Naive thymus-derived CD4-positive, alpha-beta T cell (primary cell): Measurements from ENCODE around the gene STX8. TPM values are rescaled to one million over a fixed set of nuclear protein-coding genes. Genes with fewer than 3 reads are reported as not detected.
"Not testable (repeated sequence)": the region's sequence is repeated elsewhere in the genome, so short reads cannot be mapped to it uniquely, and the experiment has no call there.

ENCODE experiments used
- ATAC-seq: fragments of 150-1000 bp; cut with Tn5 transposase; 2 replicates; pipeline ENCODE4 v1.10.0; 2021; ENCODE audit warnings: mild to moderate bottlenecking, moderate library complexity
- CTCF ChIA-PET: fragments of 350-600 bp; sonication (Branson Sonifier 250); formaldehyde crosslinking; loops from one replicate; lab custom pipeline; 2021; ENCODE audit warnings: antibody characterized with exemption; lab: Charles Lee
- POLR2A ChIA-PET: fragments of 350-600 bp; sonication (Branson Sonifier 250); formaldehyde crosslinking; loops from one replicate; lab custom pipeline; 2021; ENCODE audit warnings: antibody characterized with exemption, inconsistent platforms; lab: Charles Lee
- DNase-seq, 9 donors: peaks; one replicate each; pipeline versions ENCODE4 v3.0.0 to v3.0.0-alpha.2; 2020 to 2022; ENCODE audit warnings: mixed read lengths in 1 of 9
- H3K27ac ChIP-seq: one replicate; pipeline ENCODE4 v1.7.0; 2013; ENCODE audit warnings: mild to moderate bottlenecking, low read depth, low read length, moderate library complexity
- H3K27me3 ChIP-seq, 2 donors: one replicate each; pipeline ENCODE4 v1.7.0; 2013; ENCODE audit warnings: low read length in 2 of 2, mild to moderate bottlenecking in 2 of 2, moderate library complexity in 2 of 2; ENCODE audit not compliant: control insufficient read depth in 2 of 2, insufficient read depth in 2 of 2
- H3K36me3 ChIP-seq, 3 experiments: 1 replicate in 2 of 3; 2 replicates in 1 of 3; pipeline ENCODE4 v1.7.0; 2013; ENCODE audit warnings: low read length in 3 of 3, mild to moderate bottlenecking in 3 of 3, moderate library complexity in 1 of 3; ENCODE audit not compliant: insufficient read depth in 3 of 3, control insufficient read depth in 2 of 3
- H3K4me1 ChIP-seq, 2 donors: one replicate each; pipeline ENCODE4 v1.7.0; 2013; ENCODE audit warnings: low read length in 2 of 2, mild to moderate bottlenecking in 2 of 2, moderate library complexity in 1 of 2; ENCODE audit not compliant: control insufficient read depth in 2 of 2, insufficient read depth in 2 of 2
- H3K4me3 ChIP-seq: 2 replicates; pipeline ENCODE4 v1.7.0; 2013; ENCODE audit warnings: mild to moderate bottlenecking, low read length
- H3K9me3 ChIP-seq, 3 experiments: 1 replicate in 2 of 3; 2 replicates in 1 of 3; pipeline ENCODE4 v1.7.0; 2013; ENCODE audit warnings: low read length in 3 of 3; ENCODE audit not compliant: control insufficient read depth in 2 of 3
- H3K27ac Mint-ChIP-seq, 9 donors: one replicate each; pipeline ENCODE4 v1.8.0; 2020 to 2022; ENCODE audit warnings: mixed read lengths in 9 of 9, mild to moderate bottlenecking in 8 of 9, moderate library complexity in 5 of 9, inconsistent platforms in 2 of 9
- H3K27me3 Mint-ChIP-seq, 5 donors: one replicate each; pipeline ENCODE4 v1.8.0; 2021 to 2022; ENCODE audit warnings: mixed read lengths in 5 of 5, mild to moderate bottlenecking in 1 of 5
- H3K36me3 Mint-ChIP-seq, 5 donors: one replicate each; pipeline ENCODE4 v1.8.0; 2020 to 2022; ENCODE audit warnings: mixed read lengths in 5 of 5, mild to moderate bottlenecking in 3 of 5, inconsistent platforms in 1 of 5
- H3K4me1 Mint-ChIP-seq, 7 donors: one replicate each; pipeline ENCODE4 v1.8.0; 2020 to 2022; ENCODE audit warnings: mixed read lengths in 7 of 7, mild to moderate bottlenecking in 3 of 7, inconsistent platforms in 1 of 7
- H3K4me3 Mint-ChIP-seq, 10 donors: one replicate each; pipeline ENCODE4 v1.8.0; 2020 to 2022; ENCODE audit warnings: mild to moderate bottlenecking in 10 of 10, mixed read lengths in 10 of 10, moderate library complexity in 6 of 10, inconsistent platforms in 2 of 10
- H3K9me3 Mint-ChIP-seq, 11 donors: one replicate each; pipeline ENCODE4 v1.8.0; 2020 to 2022; ENCODE audit warnings: mixed read lengths in 11 of 11, mild to moderate bottlenecking in 4 of 11, inconsistent platforms in 1 of 11, moderate library complexity in 1 of 11
- intact Hi-C, 2 donors: fragments of 100-400 bp; cut with micrococcal nuclease; formaldehyde crosslinking; loops; one replicate each; pipeline ENCODE4 v1.15.1; 2023
- polyA plus RNA-seq, 2 donors: library from polyadenylated mRNA; unstranded; fragments of 300-500 nt; fragmentation: Illumina TruSeq; gene quantifications; one replicate each; pipeline ENCODE4 v1.2.3, GENCODE V29; 2021
- total RNA-seq, 6 experiments: library from RNA in 5 of 6; stranded (reverse) in 5 of 6; gene quantifications; 1 replicate in 5 of 6; 2 replicates in 1 of 6; pipeline ENCODE4 v1.2.3 and lab custom pipeline; 2021 to 2026

Gene STX8
- total and polyA plus RNA-seq, 7 experiments from 2014 or later: 45.1 to 116 (median 67.5) TPM

GRCh38 chr17:9356488-9356911, 219.1 kb downstream of the STX8 start:
- no peaks in the 10 kb centered on the region for H3K27me3 ChIP-seq
- Mint-ChIP-seq H3K4me1 (peaks cover 0 to 11% (median 0%) of the 10 kb centered on the region in 7 donors), H3K9me3 (peaks cover 0 to 5% (median 0%) of the 10 kb centered on the region in 11 donors), H3K4me3 (no peak overlapping the region), H3K36me3 (peaks cover 0 to 23% (median 17%) of the 10 kb centered on the region in 5 donors), H3K27me3 (no peaks in the 10 kb centered on the region), H3K27ac (no peak overlapping the region)
- H3K4me1 ChIP-seq: no peaks in the 10 kb centered on the region
- DNase-seq (no peak), ATAC-seq (peak; percentile 51)
- H3K4me3 ChIP-seq: no peak overlapping the region
- no peak overlapping the region for H3K27ac ChIP-seq
- ChIA-PET POLR2A (no interaction called here), CTCF (no interaction called here)
- no peaks in the 10 kb centered on the region for H3K9me3 ChIP-seq
- intact Hi-C loops: no loop called here
- H3K36me3 ChIP-seq: no peaks in the 10 kb centered on the region

GRCh38 chr17:9355846-9356245, 219.8 kb downstream of the STX8 start:
- peaks cover 0 to 11% (median 0%) of the 10 kb centered on the region in 7 donors for H3K4me1 Mint-ChIP-seq
- no peak for DNase-seq
- H3K36me3 Mint-ChIP-seq: peaks cover 0 to 26% (median 21%) of the 10 kb centered on the region in 5 donors
- no peaks in the 10 kb centered on the region for H3K27me3 Mint-ChIP-seq
- Histone ChIP-seq H3K9me3 (no peaks in the 10 kb centered on the region), H3K4me3 (no peak overlapping the region), H3K27ac (no peak overlapping the region), H3K4me1 (no peaks in the 10 kb centered on the region), H3K36me3 (no peaks in the 10 kb centered on the region), H3K27me3 (no peaks in the 10 kb centered on the region)
- no peak overlapping the region for H3K4me3 Mint-ChIP-seq
- ChIA-PET CTCF (no interaction called here), POLR2A (no interaction called here)
- intact Hi-C loops: no loop called here
- H3K9me3 Mint-ChIP-seq: peaks cover 0 to 5% (median 0%) of the 10 kb centered on the region in 11 donors
- H3K27ac Mint-ChIP-seq: no peak overlapping the region
- no peak for ATAC-seq

DNA sequence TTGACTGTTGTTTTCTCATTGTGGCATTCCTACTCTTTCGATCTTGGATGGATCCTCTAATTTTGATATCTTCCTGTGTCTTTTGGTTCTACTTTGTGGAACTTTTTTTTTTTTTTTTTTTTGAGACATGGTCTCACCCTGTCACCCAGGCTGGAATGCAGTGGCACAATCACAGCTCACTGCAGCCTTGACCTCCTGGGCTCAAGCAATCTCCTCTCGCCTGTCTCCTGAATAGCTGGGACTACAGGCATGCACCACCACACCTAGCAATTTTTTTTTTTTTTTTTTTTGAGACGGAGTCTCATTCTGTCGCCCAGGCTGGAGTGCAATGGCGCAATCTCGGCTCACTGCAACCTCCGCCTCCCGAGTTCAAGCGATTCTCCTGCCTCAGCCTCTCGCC, 220.4 kb downstream of the STX8 start:
- H3K27me3 ChIP-seq, ATAC-seq, H3K27ac Mint-ChIP-seq, DNase-seq, H3K27me3 Mint-ChIP-seq, H3K4me3 ChIP-seq, H3K27ac ChIP-seq, H3K4me3 Mint-ChIP-seq, H3K36me3 ChIP-seq, H3K9me3 ChIP-seq, CTCF ChIA-PET, H3K9me3 Mint-ChIP-seq, H3K4me1 ChIP-seq, intact Hi-C loops: not testable (repeated sequence)
- Mint-ChIP-seq H3K4me1 (peaks cover 0 to 13% (median 0%) of the 10 kb centered on the region in 7 donors), H3K36me3 (peaks cover 0 to 26% (median 23%) of the 10 kb centered on the region in 5 donors)
- POLR2A ChIA-PET: interaction anchor here (0.7 kb wide), 1 partner anchor 31 kb away, joined by 3 read pairs; no protein-coding TSS in a partner anchor

DNA sequence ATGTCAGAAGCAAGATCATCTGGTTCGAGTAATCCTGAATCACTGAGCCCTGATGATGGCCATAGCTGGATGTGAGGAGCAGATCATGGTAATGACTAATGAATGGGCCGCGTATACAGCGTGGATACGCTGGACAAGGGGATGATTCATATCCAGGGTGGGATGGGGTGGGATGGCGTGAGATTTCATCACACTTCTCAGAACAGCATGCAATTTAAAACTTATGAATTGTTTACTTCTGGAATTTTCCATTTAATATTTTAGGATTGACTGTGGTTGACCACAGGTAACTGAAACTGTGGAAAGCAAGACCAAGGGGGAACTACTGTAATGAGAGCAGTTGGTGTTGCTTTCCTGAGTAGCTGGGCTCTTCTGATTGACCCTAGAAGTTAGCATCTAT, 225.5 kb downstream of the STX8 start:
- intact Hi-C loops: no loop called here
- H3K4me3 ChIP-seq: no peak overlapping the region
- no peaks in the 10 kb centered on the region for H3K27me3 Mint-ChIP-seq
- H3K36me3 Mint-ChIP-seq: peaks cover 0 to 28% (median 24%) of the 10 kb centered on the region in 5 donors
- H3K4me1 Mint-ChIP-seq: peaks cover 0 to 9% (median 0%) of the 10 kb centered on the region in 7 donors
- no peaks in the 10 kb centered on the region for H3K27me3 ChIP-seq
- peaks cover 0 to 5% (median 0%) of the 10 kb centered on the region in 11 donors for H3K9me3 Mint-ChIP-seq
- no peak overlapping the region for H3K27ac Mint-ChIP-seq
- H3K27ac ChIP-seq: no peak overlapping the region
- DNase-seq (no peak), ATAC-seq (no peak)
- ChIA-PET POLR2A (no interaction called here), CTCF (no interaction called here)
- H3K4me1 ChIP-seq: no peaks in the 10 kb centered on the region
- no peaks in the 10 kb centered on the region for H3K36me3 ChIP-seq
- H3K9me3 ChIP-seq: no peaks in the 10 kb centered on the region
- H3K4me3 Mint-ChIP-seq: no peak overlapping the region

DNA sequence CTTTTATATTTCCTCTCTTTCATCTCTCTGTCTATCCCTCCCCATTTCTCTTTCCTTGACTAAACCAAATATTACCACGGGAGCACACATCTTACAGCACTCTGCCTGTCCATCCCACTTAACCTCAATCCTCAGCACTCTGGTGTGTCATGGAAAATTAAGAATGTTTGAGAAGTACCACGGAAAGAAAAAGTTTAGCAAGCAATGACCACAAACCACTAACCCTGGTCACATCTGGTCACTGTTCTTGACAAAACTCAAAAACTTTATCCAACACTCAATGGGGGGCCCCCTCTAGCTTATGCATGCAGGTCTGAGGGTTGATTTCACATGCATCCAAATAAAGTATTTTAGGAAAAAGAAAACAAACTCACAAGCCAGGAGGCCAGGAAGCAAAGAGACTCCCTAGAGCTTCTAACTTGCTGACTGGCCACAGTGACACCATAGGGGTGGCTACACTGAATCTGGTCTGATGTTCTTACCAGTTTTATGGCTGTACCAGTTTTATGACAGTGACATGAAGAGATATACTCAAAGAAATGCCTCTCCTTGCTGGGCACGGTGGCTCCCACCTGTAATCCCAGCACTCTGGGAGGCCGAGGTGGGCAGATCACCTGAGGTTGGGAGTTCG, 229.2 kb downstream of the STX8 start:
- no peaks in the 10 kb centered on the region for H3K36me3 ChIP-seq
- H3K27me3 ChIP-seq: no peaks in the 10 kb centered on the region
- no peak overlapping the region for H3K27ac Mint-ChIP-seq
- no peaks in the 10 kb centered on the region for H3K4me1 ChIP-seq
- POLR2A ChIA-PET: no interaction called here
- peaks cover 0 to 11% (median 0%) of the 10 kb centered on the region in 7 donors for H3K4me1 Mint-ChIP-seq
- no peak for ATAC-seq
- no peak overlapping the region for H3K27ac ChIP-seq
- intact Hi-C loops: no loop called here
- peaks cover 0 to 31% (median 18%) of the 10 kb centered on the region in 5 donors for H3K36me3 Mint-ChIP-seq
- no peak overlapping the region for H3K4me3 ChIP-seq
- no peak for DNase-seq
- no peaks in the 10 kb centered on the region for H3K27me3 Mint-ChIP-seq
- H3K9me3 ChIP-seq: no peaks in the 10 kb centered on the region
- H3K9me3 Mint-ChIP-seq: peaks cover 0 to 8% (median 0%) of the 10 kb centered on the region in 11 donors
- CTCF ChIA-PET: no interaction called here
- no peak overlapping the region for H3K4me3 Mint-ChIP-seq

- peaks cover 0 to 9% (median 0%) of the 10 kb centered on the region in 7 donors for H3K4me1 Mint-ChIP-seq
- ATAC-seq (no peak), DNase-seq (no peak)
- no peaks in the 10 kb centered on the region for H3K27me3 Mint-ChIP-seq
- ChIA-PET POLR2A (no interaction called here), CTCF (no interaction called here)
- H3K27ac Mint-ChIP-seq: no peak overlapping the region
- H3K9me3 Mint-ChIP-seq: peaks cover 0 to 16% (median 0%) of the 10 kb centered on the region in 11 donors
- no peaks in the 10 kb centered on the region for H3K36me3 ChIP-seq
- H3K4me3 ChIP-seq: no peak overlapping the region
- H3K27me3 ChIP-seq: no peaks in the 10 kb centered on the region
- intact Hi-C loops: no loop called here
- H3K36me3 Mint-ChIP-seq: peaks cover 0 to 35% (median 19%) of the 10 kb centered on the region in 5 donors
- H3K9me3 ChIP-seq: no peaks in the 10 kb centered on the region
- H3K4me1 ChIP-seq: no peaks in the 10 kb centered on the region
- no peak overlapping the region for H3K27ac ChIP-seq
- H3K4me3 Mint-ChIP-seq: no peak overlapping the region
Observed at GRCh38 chr17:9343516-9343915, 232.1 kb downstream of the STX8 start.

- Mint-ChIP-seq H3K4me3 (no peak overlapping the region), H3K36me3 (peaks cover 0 to 42% (median 24%) of the 10 kb centered on the region in 5 donors), H3K27ac (no peak overlapping the region), H3K27me3 (no peaks in the 10 kb centered on the region), H3K9me3 (peaks cover 0 to 19% (median 5%) of the 10 kb centered on the region in 11 donors), H3K4me1 (peaks cover 0 to 9% (median 0%) of the 10 kb centered on the region in 7 donors)
- Histone ChIP-seq H3K9me3 (no peaks in the 10 kb centered on the region), H3K27me3 (no peaks in the 10 kb centered on the region), H3K4me3 (no peak overlapping the region), H3K27ac (no peak overlapping the region), H3K36me3 (no peaks in the 10 kb centered on the region), H3K4me1 (no peaks in the 10 kb centered on the region)
- DNase-seq (no peak), ATAC-seq (no peak)
- CTCF ChIA-PET: no interaction called here
- intact Hi-C loops: no loop called here
- POLR2A ChIA-PET: no interaction called here
Observed at GRCh38 chr17:9342225-9342624, 233.4 kb downstream of the STX8 start.
